HCT116 (cell line): ENCODE results near the gene SLC5A4. TPM values are rescaled to one million over a fixed set of nuclear protein-coding genes. Genes with fewer than 3 reads are reported as not detected.
"Not testable (repeated sequence)": the region's sequence is repeated elsewhere in the genome, so short reads cannot be mapped to it uniquely, and the experiment has no call there.

ENCODE experiments used
- ATAC-seq: fragments of 200-7000 bp; cut with Tn5 transposase; 2 replicates; pipeline ENCODE4 v1.9.1; 2020; ENCODE audit warnings: mild to moderate bottlenecking, moderate library complexity
- BruUV-seq: library from RNA; stranded (reverse); fragments of 400-500 nt; replicated peaks from 2 replicates; lab custom pipeline; 2021; lab: Mats Ljungman, UMichigan
- CTCF ChIA-PET: fragments of 300-600 bp; sonication (Branson Sonifier 250); formaldehyde crosslinking; loops from one replicate; lab custom pipeline; 2021; ENCODE audit warnings: antibody characterized with exemption; lab: Charles Lee
- POLR2A ChIA-PET: fragments of 300-600, 350-600 bp; sonication (Branson Sonifier 250); formaldehyde crosslinking; loops from one replicate; lab custom pipeline; 2021; ENCODE audit warnings: antibody characterized with exemption; lab: Charles Lee
- RAD21 ChIA-PET, 2 experiments: fragments of 300-600 bp; sonication (Branson Sonifier 250); formaldehyde crosslinking; loops; one replicate each; lab custom pipeline; 2023; ENCODE audit warnings: low total read pairs in 2 of 2; ENCODE audit not compliant: uncharacterized antibody in 2 of 2, unreplicated experiment in 2 of 2, low non-redundant PET in 1 of 2; lab: Charles Lee
- DNase-seq: peaks from one replicate; pipeline ENCODE4 v3.0.0-alpha.2; 2010; ENCODE audit warnings: low read depth, low spot score
- H2AFZ ChIP-seq: fragments of 200-600 bp; shearing (Covaris generic), sonication (generic); 2 replicates; pipeline ENCODE4 v1.6.1; 2017; ENCODE audit warnings: low read depth, mixed run types, mixed read lengths, antibody characterized with exemption, low read length; ENCODE audit not compliant: poor library complexity, severe bottlenecking
- H3K27ac ChIP-seq: 2 replicates; pipeline ENCODE4 v1.5.1; 2012; ENCODE audit warnings: low read depth, low read length
- H3K27me3 ChIP-seq: fragments of 200-600 bp; sonication (generic); 2 replicates; pipeline ENCODE4 v1.6.1; 2016; ENCODE audit warnings: mixed run types, low read length, mixed read lengths; ENCODE audit not compliant: insufficient read depth
- H3K36me3 ChIP-seq, 2 experiments: fragments of 200-500 bp in 1 of 2; fragments of 200-600 bp in 1 of 2; sonication (Bioruptor generic) in 1 of 2; sonication (generic) in 1 of 2; 2 replicates each; pipeline versions ENCODE4 v1.5.1 to v1.6.1; 2014 to 2016; ENCODE audit warnings: low read length in 2 of 2, inconsistent platforms in 1 of 2, mixed read lengths in 1 of 2, mixed run types in 1 of 2; ENCODE audit not compliant: insufficient read depth in 2 of 2, control insufficient read depth in 1 of 2
- H3K4me1 ChIP-seq, 2 experiments: fragments of 200-600 bp in 1 of 2; sonication (generic) in 1 of 2; 2 replicates each; pipeline versions ENCODE4 v1.5.1 to v1.6.1; 2012 to 2017; ENCODE audit warnings: low read length in 2 of 2, inconsistent platforms in 1 of 2, mild to moderate bottlenecking in 1 of 2, mixed read lengths in 1 of 2, mixed run types in 1 of 2, moderate library complexity in 1 of 2; ENCODE audit not compliant: insufficient read depth in 2 of 2, control insufficient read depth in 1 of 2
- H3K4me2 ChIP-seq: fragments of 200-600 bp; sonication (generic); 2 replicates; pipeline ENCODE4 v1.6.1; 2017; ENCODE audit warnings: mixed run types, low read length, mixed read lengths
- H3K4me3 ChIP-seq, 2 experiments: fragments of 200-600 bp in 1 of 2; sonication (generic) in 1 of 2; replicated peaks in 1 of 2; 2 replicates each; pipeline ENCODE4 v1.5.1; 2011 to 2016; ENCODE audit warnings: low read length in 2 of 2, control low read depth in 1 of 2, low read depth in 1 of 2, mild to moderate bottlenecking in 1 of 2, mixed read lengths in 1 of 2, mixed run types in 1 of 2
- H3K79me2 ChIP-seq: fragments of 200-600 bp; sonication (generic); 2 replicates; pipeline ENCODE4 v1.6.1; 2017; ENCODE audit warnings: mild to moderate bottlenecking, mixed run types, low read length, moderate library complexity, mixed read lengths; ENCODE audit not compliant: insufficient read depth
- H3K9ac ChIP-seq: fragments of 200-600 bp; sonication (generic); 2 replicates; pipeline ENCODE4 v1.6.1; 2016; ENCODE audit warnings: low read length, mixed read lengths
- H3K9me2 ChIP-seq: fragments of 200-600 bp; sonication (generic), shearing (Covaris generic); 2 replicates; pipeline ENCODE4 v1.6.1; 2017; ENCODE audit warnings: mixed run types, mild to moderate bottlenecking, moderate library complexity; ENCODE audit not compliant: insufficient read depth
- H3K9me3 ChIP-seq, 2 experiments: fragments of 200-500 bp in 1 of 2; fragments of 200-600 bp in 1 of 2; sonication (Bioruptor generic) in 1 of 2; sonication (generic) in 1 of 2; 2 replicates each; pipeline ENCODE4 v1.6.1; 2014 to 2017; ENCODE audit warnings: low read length in 2 of 2, mixed read lengths in 2 of 2, inconsistent platforms in 1 of 2, low read depth in 1 of 2, mild to moderate bottlenecking in 1 of 2, mixed run types in 1 of 2, moderate library complexity in 1 of 2; ENCODE audit not compliant: control insufficient read depth in 1 of 2, insufficient read depth in 1 of 2
- H4K20me1 ChIP-seq: fragments of 200-600 bp; sonication (generic), shearing (Covaris generic); 2 replicates; pipeline ENCODE4 v1.6.1; 2017; ENCODE audit warnings: mixed run types, mild to moderate bottlenecking, moderate library complexity; ENCODE audit not compliant: insufficient read depth
- CTCF ChIP-seq, 3 experiments: fragments of 200-600 bp in 1 of 3; sonication (generic) in 1 of 3; IDR thresholded peaks in 2 of 3; conservative IDR thresholded peaks in 1 of 3; 2 replicates each; pipeline ENCODE4 v1.5.1; 2012 to 2017; ENCODE audit warnings: low read depth in 2 of 3, low read length in 2 of 3, antibody characterized with exemption in 1 of 3, borderline replicate concordance in 1 of 3, control low read depth in 1 of 3, mild to moderate bottlenecking in 1 of 3, mixed read lengths in 1 of 3, mixed run types in 1 of 3, moderate library complexity in 1 of 3; ENCODE audit not compliant: insufficient read depth in 1 of 3
- RAD21 ChIP-seq: IDR thresholded peaks from 2 replicates; pipeline ENCODE4 v1.6.1; 2012; ENCODE audit warnings: low read depth, mild to moderate bottlenecking
- SP1 ChIP-seq: IDR thresholded peaks from 2 replicates; pipeline ENCODE4 v1.6.1; 2012; ENCODE audit warnings: low read depth
- intact Hi-C: fragments of 100-400 bp; cut with micrococcal nuclease; formaldehyde crosslinking; loops from 2 replicates; pipeline ENCODE4 v1.10.0; 2022
- total RNA-seq: library from RNA; stranded (reverse); gene quantifications from one replicate; pipeline ENCODE4 v1.2.1, GENCODE V29; 2021; ENCODE audit not compliant: unreplicated experiment

SLC5A4 gene
- total RNA-seq, 1 experiment from 2014 or later = 0.22 TPM

- ChIA-PET CTCF (interaction anchor here (0.6 to 2.5 kb wide), 22 partner anchors 8 to 296 kb away, joined by 3 to 13 read pairs (median 6); partner anchors contain the start of genes FBXO7, RFPL2 and SLC5A4), POLR2A (no interaction called here), RAD21 (interaction anchor here in 1 of 2 experiments (0.9 to 1.1 kb wide), 2 partner anchors 162 to 289 kb away, joined by 3 to 4 read pairs; no protein-coding TSS in a partner anchor)
- no peaks in the 10 kb centered on the region for H3K9me3 ChIP-seq
- no peaks in the 10 kb centered on the region for H3K9me2 ChIP-seq
- H3K4me2 ChIP-seq = peak overlapping the region; percentile 37
- H2AFZ ChIP-seq = no peak overlapping the region
- DNase-seq (peak; percentile 44), ATAC-seq (peak; percentile 85)
- intact Hi-C loops = loop anchor here (2.0 to 5.0 kb wide), 2 partner anchors 163 to 289 kb away; no protein-coding TSS in a partner anchor
- no TSS peak for BruUV-seq
- H3K4me1 ChIP-seq = peaks cover 3 to 5% of the 10 kb centered on the region in 2 experiments; a peak in 2 of 4 replicates
- no peaks in the 10 kb centered on the region for H3K79me2 ChIP-seq
- H3K36me3 ChIP-seq = no peaks in the 10 kb centered on the region; a peak in 1 of 4 replicates
- H3K27me3 ChIP-seq = no peaks in the 10 kb centered on the region
- H3K27ac ChIP-seq = peak overlapping the region; percentile 13; the same call in 1 of the 2 replicates
- no peak overlapping the region for H3K4me3 ChIP-seq
- H4K20me1 ChIP-seq = no peaks in the 10 kb centered on the region
- TF ChIP-seq RAD21 = peak; percentile 50
- no peak for TF ChIP-seq SP1
- peak; percentile 58 to 87 (median 84) for TF ChIP-seq CTCF (IDR thresholded peaks at IDR 0.05 in 2 of 3, conservative IDR thresholded peaks at IDR 0.05 in 1 of 3; ENCODE audit: borderline replicate concordance in 1 of 3, insufficient read depth in 1 of 3, low read depth in 2 of 3, low read length in 2 of 3)
- H3K9ac ChIP-seq = no peak overlapping the region
These were observed 11.0 kb upstream of the SLC5A4 start for GRCh38 chr22:32265882-32266767.

- DNase-seq, H3K79me2 ChIP-seq, H2AFZ ChIP-seq, H3K4me2 ChIP-seq, H3K36me3 ChIP-seq, H3K4me3 ChIP-seq, ATAC-seq, H4K20me1 ChIP-seq, H3K9ac ChIP-seq, POLR2A ChIA-PET, H3K27ac ChIP-seq, H3K4me1 ChIP-seq, RAD21 ChIA-PET, intact Hi-C loops, CTCF ChIA-PET, BruUV-seq, H3K9me2 ChIP-seq, H3K27me3 ChIP-seq, H3K9me3 ChIP-seq: not testable (repeated sequence)
These were observed 8.5 kb upstream of the SLC5A4 start for GRCh38 chr22:32263678-32264077.
